ENCODE results near the gene TTN. TPM values are rescaled to one million over a fixed set of nuclear protein-coding genes. Genes with fewer than 3 reads are reported as not detected.

Gene TTN
- total and polyA plus RNA-seq, 2 of the 8 experiments (the other 6 are each of a cell fraction or from before 2014, with no cell fraction given): 0.30 to 9.7 TPM

- no peak overlapping the region for H3K4me3 ChIP-seq (ENCODE audit: extremely low read depth in 1 of 4, insufficient read depth in 2 of 4, low read depth in 3 of 4, low read length in 4 of 4)
- no peak overlapping the region for H3K4me2 ChIP-seq (ENCODE audit: insufficient read depth in 1 of 2, low read depth in 2 of 2, low read length in 2 of 2)
- H2BK15ac ChIP-seq (ENCODE audit: low read length): no peak overlapping the region
- H2BK20ac ChIP-seq (ENCODE audit: low read length): no peak overlapping the region
- no peak overlapping the region for H3K9ac ChIP-seq (replicated peaks in 1 of 4; ENCODE audit: extremely low read depth in 1 of 4, low read depth in 3 of 4, low read length in 3 of 4)
- ChIA-PET POLR2A (ENCODE audit: partially characterized antibody) (no interaction called here), CTCF (ENCODE audit: partially characterized antibody) (interaction anchor here (1.0 kb wide), 1 partner anchor 22 kb away, joined by 3 read pairs; no protein-coding TSS in a partner anchor)
- H3K14ac ChIP-seq (ENCODE audit: insufficient read length): no peak overlapping the region
- H3K23me2 ChIP-seq (ENCODE audit: low read depth, low read length): no peaks in the 10 kb centered on the region
- no peaks in the 10 kb centered on the region for H3K79me2 ChIP-seq (ENCODE audit: control insufficient read depth in 1 of 2, insufficient read depth in 2 of 2, low read length in 2 of 2)
- no peak overlapping the region for H2BK12ac ChIP-seq (ENCODE audit: low read depth, low read length)
- no peak overlapping the region for H3K4ac ChIP-seq (replicated peaks; ENCODE audit: insufficient read length, low read depth, low read length)
- no peak overlapping the region for H3K23ac ChIP-seq (ENCODE audit: insufficient read length)
- no peak overlapping the region for H4K8ac ChIP-seq (ENCODE audit: extremely low read depth, insufficient read depth, low read length)
- no peak overlapping the region for H2AK5ac ChIP-seq (ENCODE audit: low read depth, low read length)
- peaks cover 0 to 2% (median 0%) of the 10 kb centered on the region in 4 experiments; a peak in 1 of 8 replicates for H3K36me3 ChIP-seq (ENCODE audit: control insufficient read depth in 2 of 4, insufficient read depth in 4 of 4, low read length in 3 of 4)
- H3K56ac ChIP-seq (replicated peaks; ENCODE audit: insufficient read length, low read depth, low read length): no peak overlapping the region
- no peaks in the 10 kb centered on the region for H3K27me3 ChIP-seq (replicated peaks in 1 of 4; ENCODE audit: control insufficient read depth in 3 of 4, extremely low read depth in 1 of 4, insufficient read depth in 3 of 4, low read length in 3 of 4)
- H4K5ac ChIP-seq (ENCODE audit: insufficient read length, low read depth, low read length): no peak overlapping the region
- no peak overlapping the region for H3K18ac ChIP-seq (ENCODE audit: extremely low read depth, low read length)
- TF ChIP-seq RFX5 (IDR thresholded peaks at IDR 0.05; ENCODE audit: borderline replicate concordance, low read depth, low read length): no peak
- TF ChIP-seq CHD1 (IDR thresholded peaks at IDR 0.05; ENCODE audit: low read depth, low read length): no peak
- no peak for TF ChIP-seq RNF2 (IDR thresholded peaks at IDR 0.05; ENCODE audit: borderline replicate concordance, low read depth, low read length, missing control alignments, poor library complexity, severe bottlenecking)
- TF ChIP-seq POU5F1 (IDR thresholded peaks at IDR 0.05; ENCODE audit: low read depth, low read length): no peak
- TF ChIP-seq CBX8 (IDR thresholded peaks at IDR 0.05; ENCODE audit: borderline replicate concordance, low read depth, low read length): no peak
- no peak for TF ChIP-seq PHF8 (conservative IDR thresholded peaks at IDR 0.05; ENCODE audit: low read depth, low read length)
- no peak for TF ChIP-seq CHD2 (IDR thresholded peaks at IDR 0.05; ENCODE audit: low read length)
- TF ChIP-seq ASH2L (IDR thresholded peaks at IDR 0.05; ENCODE audit: low read length): no peak
- no peak for TF ChIP-seq EZH2 (IDR thresholded peaks at IDR 0.05; ENCODE audit: low read depth, low read length, severe bottlenecking)
- TF ChIP-seq TEAD4 (IDR thresholded peaks at IDR 0.05; ENCODE audit: low read depth, low read length): no peak
- no peak for TF ChIP-seq EGR1 (IDR thresholded peaks at IDR 0.05; ENCODE audit: borderline replicate concordance, low read depth, low read length)
- TF ChIP-seq TAF7 (optimal IDR thresholded peaks at IDR 0.05; ENCODE audit: borderline replicate concordance, low read depth, low read length): no peak
- no peak for TF ChIP-seq EP300 (IDR thresholded peaks at IDR 0.05; ENCODE audit: borderline replicate concordance in 1 of 2, low read depth in 2 of 2, low read length in 2 of 2)
- WGBS, 2 experiments (ENCODE audit: extremely low coverage in 1 of 2, insufficient coverage in 1 of 2, insufficient read length in 1 of 2, insufficient replicate concordance in 2 of 2, low coverage in 1 of 2, low lambda C conversion rate in 2 of 2, missing lambda C conversion rate in 1 of 2): 83% methylated on average over 5 of the region's 5 CpGs; no CpG with 5 or more reads in 1 of the 2 experiments
- FAIRE-seq: no peak
- no peak overlapping the region for H4K91ac ChIP-seq (replicated peaks; ENCODE audit: insufficient read length, low read length)
- H2BK5ac ChIP-seq (ENCODE audit: low read depth, low read length): no peak overlapping the region
- no peak for DNase-seq (ENCODE audit: low read depth in 1 of 2, low spot score in 2 of 2)
- H2BK120ac ChIP-seq (replicated peaks; ENCODE audit: low read depth, low read length): no peak overlapping the region
- H3K9me3 ChIP-seq (ENCODE audit: insufficient read depth in 2 of 2, low read depth in 1 of 2, low read length in 1 of 2): no peaks in the 10 kb centered on the region
- no peak overlapping the region for H3K27ac ChIP-seq (ENCODE audit: low read depth, low read length)
- peaks cover 0 to 3% (median 0%) of the 10 kb centered on the region in 4 experiments; a peak in 2 of 7 replicates for H3K4me1 ChIP-seq (replicated peaks in 1 of 4; ENCODE audit: control insufficient read depth in 3 of 4, insufficient read depth in 4 of 4, low read length in 3 of 4)
- H4K20me1 ChIP-seq (replicated peaks in 1 of 2; ENCODE audit: control insufficient read depth in 1 of 2, insufficient read depth in 2 of 2, low read length in 2 of 2): no peaks in the 10 kb centered on the region
- H3K79me1 ChIP-seq (ENCODE audit: low read depth, low read length): no peaks in the 10 kb centered on the region
- no peak overlapping the region for H2AFZ ChIP-seq (ENCODE audit: low read length)
These were observed 83.4 kb downstream of the TTN start for GRCh38 chr2:178723786-178724346.

All from H1 (cell line).